Mammary epithelial cell (primary cell): ENCODE data around the gene MAML3.

Source experiments
- CTCF ChIP-seq, 2 donors: IDR thresholded peaks in 1 of 2; conservative IDR thresholded peaks in 1 of 2; 2 replicates each; pipeline ENCODE4 v1.5.1; 2011 to 2012; ENCODE audit warnings: inconsistent platforms in 2 of 2, low read length in 2 of 2, mild to moderate bottlenecking in 2 of 2, control low read depth in 1 of 2, low read depth in 1 of 2; ENCODE audit not compliant: insufficient read depth in 1 of 2; ENCODE audit errors: extremely low read depth in 1 of 2
- EZH2 ChIP-seq: IDR thresholded peaks from 2 replicates; pipeline ENCODE4 v1.6.1; 2012; ENCODE audit warnings: low read length, inconsistent platforms, borderline replicate concordance

GRCh38 chr4:140180577-140180976 lies 26.6 kb upstream of the MAML3 start:
- no peak for TF ChIP-seq CTCF (conservative IDR thresholded peaks at IDR 0.05 in 1 of 2, IDR thresholded peaks at IDR 0.05 in 1 of 2; ENCODE audit: extremely low read depth in 1 of 2, insufficient read depth in 1 of 2, low read depth in 1 of 2, low read length in 2 of 2)
- no peak for TF ChIP-seq EZH2
